WERI-Rb-1 (cell line): ENCODE results near the gene DEPP1.

ENCODE experiments used
- DNase-seq: peaks from one replicate; pipeline ENCODE4 v3.0.0-alpha.2; 2020
- H3K27ac ChIP-seq: fragments of 250-450 bp; sonication (Bioruptor Pico); 2 replicates; pipeline ENCODE4 v1.5.1; 2020; ENCODE audit warnings: mild to moderate bottlenecking, moderate library complexity
- H3K27me3 ChIP-seq: fragments of 250-450 bp; sonication (Bioruptor Pico); 2 replicates; pipeline ENCODE4 v1.5.1; 2021; ENCODE audit warnings: mild to moderate bottlenecking, low read depth, moderate library complexity; ENCODE audit not compliant: insufficient read depth, severe bottlenecking
- H3K36me3 ChIP-seq: fragments of 250-450 bp; sonication (Bioruptor Pico); 2 replicates; pipeline ENCODE4 v1.5.1; 2020; ENCODE audit warnings: mild to moderate bottlenecking, moderate library complexity
- H3K4me3 ChIP-seq: 2 replicates; pipeline ENCODE4 v1.5.1; 2011; ENCODE audit warnings: low read depth, mild to moderate bottlenecking, control low read depth, low read length
- H3K9me3 ChIP-seq: fragments of 250-450 bp; sonication (Bioruptor Pico); 2 replicates; pipeline ENCODE4 v1.5.1; 2021; ENCODE audit warnings: mild to moderate bottlenecking, moderate library complexity; ENCODE audit not compliant: severe bottlenecking
- TF ChIP-seq, protein P1 (sequence below): IDR thresholded peaks from 2 replicates; pipeline ENCODE4 v1.5.1; 2011; ENCODE audit warnings: low read depth, mild to moderate bottlenecking, control low read depth, inconsistent platforms, low read length

DEPP1 gene

DNA sequence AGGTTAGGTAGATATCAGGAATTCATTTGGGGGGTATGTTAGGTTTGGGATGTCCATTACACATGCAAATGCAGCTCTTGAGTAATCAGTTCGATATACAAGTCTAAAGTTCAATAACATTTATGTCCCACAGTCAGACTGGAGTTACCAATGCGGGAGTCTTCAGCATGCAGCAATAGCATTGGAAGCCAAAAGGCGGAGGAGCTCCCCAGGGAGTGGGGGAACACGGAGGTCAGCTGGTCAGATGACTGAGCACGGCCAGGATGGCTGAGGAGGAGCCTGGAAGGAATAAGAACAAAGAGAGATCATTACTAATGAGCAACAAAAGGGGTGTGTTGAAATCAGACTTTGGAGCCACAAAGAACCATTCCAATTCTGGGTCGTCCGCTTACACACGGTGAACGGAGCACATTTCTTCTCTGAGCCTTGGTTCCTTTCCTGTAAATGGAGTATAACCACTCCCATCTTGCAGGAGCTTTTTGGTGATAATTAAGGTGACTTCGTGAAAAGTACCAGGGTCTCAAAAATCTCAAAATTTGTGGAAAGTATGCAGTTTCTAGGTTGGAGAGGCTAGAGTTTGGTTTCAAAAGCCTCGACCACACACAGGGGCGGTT lies 21.6 kb upstream of the DEPP1 start:
- H3K27ac ChIP-seq: peak overlapping the region; percentile 97
- peak overlapping the region; percentile 93 for H3K4me3 ChIP-seq
- no peak for DNase-seq
- H3K27me3 ChIP-seq: no peaks in the 10 kb centered on the region
- TF ChIP-seq, protein P1, sequence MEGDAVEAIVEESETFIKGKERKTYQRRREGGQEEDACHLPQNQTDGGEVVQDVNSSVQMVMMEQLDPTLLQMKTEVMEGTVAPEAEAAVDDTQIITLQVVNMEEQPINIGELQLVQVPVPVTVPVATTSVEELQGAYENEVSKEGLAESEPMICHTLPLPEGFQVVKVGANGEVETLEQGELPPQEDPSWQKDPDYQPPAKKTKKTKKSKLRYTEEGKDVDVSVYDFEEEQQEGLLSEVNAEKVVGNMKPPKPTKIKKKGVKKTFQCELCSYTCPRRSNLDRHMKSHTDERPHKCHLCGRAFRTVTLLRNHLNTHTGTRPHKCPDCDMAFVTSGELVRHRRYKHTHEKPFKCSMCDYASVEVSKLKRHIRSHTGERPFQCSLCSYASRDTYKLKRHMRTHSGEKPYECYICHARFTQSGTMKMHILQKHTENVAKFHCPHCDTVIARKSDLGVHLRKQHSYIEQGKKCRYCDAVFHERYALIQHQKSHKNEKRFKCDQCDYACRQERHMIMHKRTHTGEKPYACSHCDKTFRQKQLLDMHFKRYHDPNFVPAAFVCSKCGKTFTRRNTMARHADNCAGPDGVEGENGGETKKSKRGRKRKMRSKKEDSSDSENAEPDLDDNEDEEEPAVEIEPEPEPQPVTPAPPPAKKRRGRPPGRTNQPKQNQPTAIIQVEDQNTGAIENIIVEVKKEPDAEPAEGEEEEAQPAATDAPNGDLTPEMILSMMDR: no peak
- peaks cover 29% of the 10 kb centered on the region for H3K36me3 ChIP-seq
- H3K9me3 ChIP-seq: no peaks in the 10 kb centered on the region

DNA sequence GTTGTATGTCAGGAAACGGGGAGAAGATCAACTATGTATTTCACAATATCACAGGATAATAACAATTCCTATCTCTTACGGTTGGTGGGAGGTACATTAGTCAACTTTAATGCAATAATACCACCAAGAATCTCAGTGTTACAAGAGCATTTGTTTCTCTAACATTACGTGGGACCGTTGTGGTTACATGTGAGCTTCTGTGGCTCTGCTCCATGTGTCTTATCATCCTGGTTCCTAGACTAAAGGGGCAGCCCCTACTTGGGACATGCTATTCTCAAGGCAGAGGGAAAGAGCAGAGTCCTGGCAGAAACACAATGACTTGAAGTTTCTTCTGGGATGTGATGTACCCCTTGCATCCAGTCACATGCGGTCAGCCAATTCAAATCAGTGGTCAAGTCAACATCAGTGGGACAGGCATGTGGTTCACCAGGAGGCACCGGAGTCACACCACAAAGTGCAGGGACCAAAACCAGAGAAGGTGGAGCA lies 19.6 kb upstream of the DEPP1 start:
- Histone ChIP-seq H3K36me3 (peaks cover 8% of the 10 kb centered on the region), H3K27ac (no peak overlapping the region), H3K4me3 (no peak overlapping the region), H3K9me3 (no peaks in the 10 kb centered on the region), H3K27me3 (no peaks in the 10 kb centered on the region)
- TF ChIP-seq, protein P1: no peak
- no peak for DNase-seq

- Histone ChIP-seq H3K9me3 (no peaks in the 10 kb centered on the region), H3K27ac (no peak overlapping the region), H3K36me3 (no peaks in the 10 kb centered on the region), H3K27me3 (no peaks in the 10 kb centered on the region), H3K4me3 (no peak overlapping the region)
- TF ChIP-seq, protein P1: no peak
- no peak for DNase-seq
These were observed 18.6 kb upstream of the DEPP1 start for GRCh38 chr10:44997105-44997748.

- Histone ChIP-seq H3K27ac (no peak overlapping the region), H3K4me3 (no peak overlapping the region), H3K9me3 (no peaks in the 10 kb centered on the region), H3K36me3 (no peaks in the 10 kb centered on the region), H3K27me3 (no peaks in the 10 kb centered on the region)
- TF ChIP-seq, protein P1: no peak
- no peak for DNase-seq
These were observed 17.5 kb upstream of the DEPP1 start for GRCh38 chr10:44995914-44996669.

DNA sequence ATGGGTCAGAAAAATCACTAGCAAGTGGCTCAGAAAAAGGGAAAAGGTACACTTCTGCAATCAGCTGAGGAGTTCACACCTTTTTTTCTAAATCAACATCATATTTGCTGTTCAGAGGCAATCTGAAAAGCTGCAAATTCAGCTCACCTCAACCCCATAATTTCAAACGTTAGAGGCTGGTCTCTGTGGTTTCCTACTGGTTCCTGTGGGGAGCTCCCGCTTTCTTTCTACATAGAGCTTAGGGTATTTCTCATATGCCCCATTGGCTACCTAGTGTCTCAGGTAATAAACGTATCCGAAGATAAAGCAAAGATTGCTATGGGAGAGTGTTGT lies 16.9 kb upstream of the DEPP1 start:
- no peak for DNase-seq
- TF ChIP-seq, protein P1: no peak
- no peak overlapping the region for H3K27ac ChIP-seq
- H3K27me3 ChIP-seq: no peaks in the 10 kb centered on the region
- H3K36me3 ChIP-seq: no peaks in the 10 kb centered on the region
- H3K4me3 ChIP-seq: no peak overlapping the region
- no peaks in the 10 kb centered on the region for H3K9me3 ChIP-seq
